DND-41 (cell line): ENCODE results near the gene CDAN1.

ENCODE experiments used
- ATAC-seq: fragments of 200-7000 bp; cut with Tn5 transposase; 3 replicates; pipeline ENCODE4 v1.9.1; 2021; ENCODE audit warnings: low read depth; ENCODE audit not compliant: insufficient read depth
- DNase-seq: peaks from one replicate; pipeline ENCODE4 v3.0.0-alpha.2; 2020
- H2AFZ ChIP-seq: 2 replicates; pipeline ENCODE4 v1.6.0; 2012; ENCODE audit warnings: low read depth, low read length
- H3K27ac ChIP-seq: 2 replicates; pipeline ENCODE4 v1.5.1; 2012; ENCODE audit warnings: low read length, inconsistent platforms
- H3K27me3 ChIP-seq: fragments of 200-600 bp; sonication (generic); 2 replicates; pipeline ENCODE4 v1.6.0; 2012; ENCODE audit warnings: low read length, mild to moderate bottlenecking, inconsistent platforms; ENCODE audit not compliant: insufficient read depth, poor library complexity
- H3K36me3 ChIP-seq: 2 replicates; pipeline ENCODE4 v1.5.1; 2012; ENCODE audit warnings: low read length, inconsistent platforms; ENCODE audit not compliant: insufficient read depth
- H3K4me1 ChIP-seq: 2 replicates; pipeline ENCODE4 v1.5.1; 2012; ENCODE audit warnings: mild to moderate bottlenecking, low read length; ENCODE audit not compliant: insufficient read depth
- H3K4me2 ChIP-seq: 2 replicates; pipeline ENCODE4 v1.6.0; 2012; ENCODE audit warnings: mild to moderate bottlenecking, moderate library complexity, low read length, inconsistent platforms; ENCODE audit not compliant: insufficient read depth
- H3K4me3 ChIP-seq, 2 experiments: fragments of 200-600 bp in 1 of 2; shearing (Covaris generic) in 1 of 2; 2 replicates each; pipeline ENCODE4 v1.5.1; 2012 to 2016; ENCODE audit warnings: inconsistent platforms in 2 of 2, low read length in 2 of 2, mild to moderate bottlenecking in 2 of 2, low read depth in 1 of 2, moderate library complexity in 1 of 2
- H3K79me2 ChIP-seq: 2 replicates; pipeline ENCODE4 v1.6.0; 2012; ENCODE audit warnings: low read length, inconsistent platforms; ENCODE audit not compliant: insufficient read depth
- H3K9ac ChIP-seq: 2 replicates; pipeline ENCODE4 v1.6.0; 2012; ENCODE audit warnings: low read depth, mild to moderate bottlenecking, inconsistent platforms, low read length, moderate library complexity
- H3K9me3 ChIP-seq: 2 replicates; pipeline ENCODE4 v1.5.1; 2012; ENCODE audit warnings: low read length, moderate library complexity, mild to moderate bottlenecking, inconsistent platforms; ENCODE audit not compliant: insufficient read depth, severe bottlenecking
- H4K20me1 ChIP-seq: 2 replicates; pipeline ENCODE4 v1.6.0; 2012; ENCODE audit warnings: low read length; ENCODE audit not compliant: insufficient read depth
- EZH2 ChIP-seq: IDR thresholded peaks from 3 replicates; pipeline ENCODE4 v1.6.1; 2012; ENCODE audit warnings: borderline replicate concordance, low read depth, mild to moderate bottlenecking, moderate library complexity, low read length, inconsistent platforms; ENCODE audit not compliant: severe bottlenecking
- TF ChIP-seq, protein P1 (sequence below): IDR thresholded peaks from 2 replicates; pipeline ENCODE4 v1.5.1; 2012; ENCODE audit warnings: borderline replicate concordance, low read length, moderate library complexity, mild to moderate bottlenecking; ENCODE audit not compliant: poor library complexity, severe bottlenecking; ENCODE audit errors: extremely low read depth

The CDAN1 gene

DNA sequence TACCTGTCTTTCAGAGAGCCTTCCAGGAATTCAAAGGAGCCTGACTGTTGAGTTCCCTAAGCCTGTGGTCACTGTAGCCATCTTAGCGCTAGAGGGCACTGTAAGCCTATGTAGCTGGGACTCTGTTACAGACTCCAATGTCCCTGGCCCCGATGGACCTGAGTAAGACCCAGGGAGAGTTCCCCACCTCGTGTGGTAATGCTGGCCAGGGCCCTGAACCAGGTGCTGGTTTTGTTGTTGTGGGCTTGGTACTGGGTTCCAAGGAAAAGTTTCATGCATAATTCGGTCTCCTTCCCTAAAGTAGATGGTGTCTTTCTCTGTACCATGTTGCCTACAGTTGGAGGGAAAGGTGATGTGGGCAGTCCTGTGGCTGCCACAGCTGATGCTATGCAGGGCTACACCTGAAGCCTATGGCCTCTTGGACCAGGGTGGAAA, 32.4 kb downstream of the CDAN1 start:
- TF ChIP-seq, protein P1, sequence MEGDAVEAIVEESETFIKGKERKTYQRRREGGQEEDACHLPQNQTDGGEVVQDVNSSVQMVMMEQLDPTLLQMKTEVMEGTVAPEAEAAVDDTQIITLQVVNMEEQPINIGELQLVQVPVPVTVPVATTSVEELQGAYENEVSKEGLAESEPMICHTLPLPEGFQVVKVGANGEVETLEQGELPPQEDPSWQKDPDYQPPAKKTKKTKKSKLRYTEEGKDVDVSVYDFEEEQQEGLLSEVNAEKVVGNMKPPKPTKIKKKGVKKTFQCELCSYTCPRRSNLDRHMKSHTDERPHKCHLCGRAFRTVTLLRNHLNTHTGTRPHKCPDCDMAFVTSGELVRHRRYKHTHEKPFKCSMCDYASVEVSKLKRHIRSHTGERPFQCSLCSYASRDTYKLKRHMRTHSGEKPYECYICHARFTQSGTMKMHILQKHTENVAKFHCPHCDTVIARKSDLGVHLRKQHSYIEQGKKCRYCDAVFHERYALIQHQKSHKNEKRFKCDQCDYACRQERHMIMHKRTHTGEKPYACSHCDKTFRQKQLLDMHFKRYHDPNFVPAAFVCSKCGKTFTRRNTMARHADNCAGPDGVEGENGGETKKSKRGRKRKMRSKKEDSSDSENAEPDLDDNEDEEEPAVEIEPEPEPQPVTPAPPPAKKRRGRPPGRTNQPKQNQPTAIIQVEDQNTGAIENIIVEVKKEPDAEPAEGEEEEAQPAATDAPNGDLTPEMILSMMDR = peak; percentile 86
- TF ChIP-seq EZH2 = no peak
- no peak overlapping the region for H3K4me2 ChIP-seq
- H4K20me1 ChIP-seq = no peaks in the 10 kb centered on the region
- H3K9me3 ChIP-seq = no peaks in the 10 kb centered on the region
- no peaks in the 10 kb centered on the region for H3K79me2 ChIP-seq
- peak overlapping the region; percentile 15; the same call in 1 of the 2 replicates for H2AFZ ChIP-seq
- no peaks in the 10 kb centered on the region for H3K4me1 ChIP-seq
- H3K4me3 ChIP-seq = no peak overlapping the region
- H3K9ac ChIP-seq = no peak overlapping the region
- no peaks in the 10 kb centered on the region for H3K36me3 ChIP-seq
- ATAC-seq = peak; percentile 99
- H3K27ac ChIP-seq = no peak overlapping the region
- peak; percentile 66 for DNase-seq
- H3K27me3 ChIP-seq = no peaks in the 10 kb centered on the region

DNA sequence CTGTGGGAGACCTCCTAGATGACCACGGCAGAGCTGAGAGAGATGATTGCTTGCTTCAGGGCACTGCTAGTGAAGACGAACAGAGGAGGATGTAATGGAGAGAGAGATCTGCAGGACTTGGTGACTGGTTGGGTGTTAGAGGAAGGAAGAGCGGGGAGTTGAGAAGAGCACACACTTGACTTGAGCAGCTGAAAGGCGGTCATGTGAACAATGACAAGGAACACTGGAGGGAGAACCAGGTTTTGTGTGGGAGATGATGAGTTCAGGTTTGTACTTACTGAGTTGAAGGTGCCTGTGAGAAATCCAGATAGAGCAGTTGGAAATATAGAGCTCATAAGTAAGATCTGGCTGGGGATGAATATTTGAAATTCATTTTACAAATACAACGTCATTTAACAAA, 40.3 kb downstream of the CDAN1 start:
- H3K4me2 ChIP-seq = no peak overlapping the region
- TF ChIP-seq EZH2 = no peak
- TF ChIP-seq, protein P1 = no peak
- no peaks in the 10 kb centered on the region for H3K4me1 ChIP-seq
- H3K27ac ChIP-seq = no peak overlapping the region
- H3K27me3 ChIP-seq = no peaks in the 10 kb centered on the region
- H3K9ac ChIP-seq = no peak overlapping the region
- no peaks in the 10 kb centered on the region for H3K79me2 ChIP-seq
- no peak for ATAC-seq
- H4K20me1 ChIP-seq = no peaks in the 10 kb centered on the region
- no peak for DNase-seq
- no peak overlapping the region for H2AFZ ChIP-seq
- H3K9me3 ChIP-seq = no peaks in the 10 kb centered on the region
- no peaks in the 10 kb centered on the region; the same call in 1 of the 2 replicates for H3K36me3 ChIP-seq
- H3K4me3 ChIP-seq = no peak overlapping the region

DNA sequence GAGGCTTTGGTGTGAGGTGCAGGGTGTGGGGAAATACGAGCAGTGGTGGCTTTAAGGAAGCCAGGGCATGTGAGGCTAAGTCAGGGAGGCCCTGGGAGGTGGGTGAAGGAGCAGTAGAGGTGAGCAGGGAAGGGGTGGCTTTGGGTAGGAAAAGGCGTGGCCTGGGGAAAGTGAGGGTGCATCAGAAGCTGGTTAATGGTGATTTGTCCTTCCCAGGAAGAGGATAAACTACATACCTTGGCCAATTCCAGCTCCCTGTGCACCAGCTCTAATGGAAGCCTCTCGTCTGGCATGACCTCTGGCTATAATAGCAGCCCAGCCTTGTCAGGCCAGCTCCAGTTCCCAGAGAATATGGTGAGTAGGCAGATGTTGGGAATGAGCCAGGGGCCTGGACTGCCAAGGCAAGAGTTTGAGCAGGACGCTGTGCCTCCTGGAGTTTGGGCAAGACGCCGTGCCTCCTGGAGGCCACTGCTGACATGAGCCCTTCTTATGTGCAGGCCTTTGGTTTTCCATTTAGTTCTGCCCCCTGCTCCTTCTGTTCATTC, 41.3 kb downstream of the CDAN1 start:
- Histone ChIP-seq H2AFZ (no peak overlapping the region), H3K36me3 (no peaks in the 10 kb centered on the region; the same call in 1 of the 2 replicates), H3K79me2 (no peaks in the 10 kb centered on the region), H3K9me3 (no peaks in the 10 kb centered on the region), H3K9ac (no peak overlapping the region), H3K27me3 (no peaks in the 10 kb centered on the region), H3K4me2 (no peak overlapping the region), H4K20me1 (no peaks in the 10 kb centered on the region), H3K4me1 (no peaks in the 10 kb centered on the region), H3K27ac (no peak overlapping the region), H3K4me3 (no peak overlapping the region)
- no peak for TF ChIP-seq EZH2
- TF ChIP-seq, protein P1 = no peak
- ATAC-seq (no peak), DNase-seq (no peak)

DNA sequence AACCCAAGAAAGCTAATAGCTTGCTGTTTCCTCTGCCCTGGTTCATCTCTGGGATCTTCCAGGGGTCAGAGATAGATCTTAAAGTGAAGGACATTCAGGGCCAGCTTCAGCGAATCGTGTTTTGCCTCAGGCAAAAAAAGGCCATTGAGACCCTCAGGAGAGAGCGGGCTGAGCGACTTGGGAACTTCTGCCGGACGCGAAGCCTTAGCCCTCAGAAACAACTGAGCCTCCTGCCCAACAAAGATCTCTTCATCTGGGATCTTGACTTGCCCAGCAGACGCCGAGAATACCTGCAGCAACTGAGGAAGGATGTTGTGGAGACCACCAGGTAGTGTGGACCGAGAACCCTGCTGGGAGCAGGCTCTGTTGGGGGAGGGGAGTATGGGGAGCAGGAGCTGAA, 42.5 kb downstream of the CDAN1 start:
- Histone ChIP-seq H3K27me3 (no peaks in the 10 kb centered on the region), H3K27ac (no peak overlapping the region), H3K79me2 (no peaks in the 10 kb centered on the region), H3K36me3 (no peaks in the 10 kb centered on the region; the same call in 1 of the 2 replicates), H3K4me2 (no peak overlapping the region), H3K4me1 (no peaks in the 10 kb centered on the region), H2AFZ (no peak overlapping the region), H4K20me1 (no peaks in the 10 kb centered on the region), H3K9me3 (no peaks in the 10 kb centered on the region), H3K9ac (no peak overlapping the region), H3K4me3 (no peak overlapping the region)
- TF ChIP-seq EZH2 = no peak
- TF ChIP-seq, protein P1 = no peak
- ATAC-seq (no peak), DNase-seq (no peak)
